ENCODE measurements around the gene TSNAXIP1.
"Not testable (repeated sequence)": the region's sequence is repeated elsewhere in the genome, so short reads cannot be mapped to it uniquely, and the experiment has no call there.

Gene TSNAXIP1

GRCh38 chr16:67862623-67863583 is 56.2 kb downstream of the TSNAXIP1 start:
- FAIRE-seq, result no peak

DNA sequence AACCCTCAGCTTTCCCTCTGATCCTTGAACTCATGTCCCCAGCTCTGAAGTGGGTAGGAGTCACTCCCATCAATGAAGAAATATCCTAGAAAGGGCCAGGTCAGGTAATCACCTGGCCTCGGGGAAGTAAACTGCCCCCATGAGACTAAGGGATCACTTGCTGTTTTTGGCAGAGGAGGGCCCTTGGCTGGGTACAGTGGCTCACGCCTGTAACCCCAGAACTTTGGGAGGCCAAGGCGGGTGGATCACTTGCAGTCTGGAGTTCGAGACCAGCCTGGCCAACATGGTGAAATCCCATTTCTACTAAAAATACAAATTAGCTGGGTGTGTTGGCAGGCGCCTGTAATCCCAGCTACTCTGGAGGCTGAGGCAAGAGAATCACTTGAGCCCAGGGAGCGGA is 57.4 kb downstream of the TSNAXIP1 start:
- FAIRE-seq, result not testable (repeated sequence)

DNA sequence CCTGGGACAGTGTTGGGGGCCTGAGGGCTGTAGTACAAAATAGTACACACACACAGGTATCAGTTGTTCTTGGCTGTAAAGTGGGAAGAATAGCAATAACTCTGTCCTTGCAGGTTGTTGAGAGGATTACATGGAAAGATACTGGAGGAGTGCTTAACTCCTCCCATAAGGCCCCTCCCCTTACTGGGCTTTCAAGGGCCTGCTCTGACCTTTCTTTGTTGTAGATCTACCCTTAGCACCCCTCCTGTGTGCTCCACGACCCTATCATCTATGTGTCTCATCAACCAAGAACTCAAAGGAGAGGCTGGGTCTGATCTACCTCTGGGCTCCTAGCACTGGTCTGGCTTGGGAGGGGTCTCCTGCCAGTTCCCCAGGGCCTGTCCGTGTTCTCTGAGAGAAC is 57.9 kb downstream of the TSNAXIP1 start:
- FAIRE-seq, result no peak

DNA sequence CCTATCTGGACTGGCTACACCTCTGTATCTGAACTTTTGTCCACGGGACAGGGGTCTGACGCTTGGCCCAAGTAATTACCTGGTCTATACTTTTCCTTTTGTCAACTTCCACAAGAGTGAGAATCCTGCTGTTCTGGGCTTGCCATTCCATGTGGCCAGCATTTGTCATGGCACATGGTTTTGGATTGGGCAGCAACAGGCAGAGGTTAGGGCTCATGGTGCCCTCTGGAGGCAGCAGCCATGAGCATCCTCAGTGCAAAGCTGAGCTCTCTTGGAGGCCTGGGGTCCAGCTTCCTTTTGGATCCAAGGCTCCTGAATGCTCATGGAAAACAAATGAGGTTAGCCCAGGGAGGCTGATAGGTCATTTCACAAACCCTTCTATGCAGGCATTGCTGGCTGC is 58.6 kb downstream of the TSNAXIP1 start:
- no peak for FAIRE-seq

DNA sequence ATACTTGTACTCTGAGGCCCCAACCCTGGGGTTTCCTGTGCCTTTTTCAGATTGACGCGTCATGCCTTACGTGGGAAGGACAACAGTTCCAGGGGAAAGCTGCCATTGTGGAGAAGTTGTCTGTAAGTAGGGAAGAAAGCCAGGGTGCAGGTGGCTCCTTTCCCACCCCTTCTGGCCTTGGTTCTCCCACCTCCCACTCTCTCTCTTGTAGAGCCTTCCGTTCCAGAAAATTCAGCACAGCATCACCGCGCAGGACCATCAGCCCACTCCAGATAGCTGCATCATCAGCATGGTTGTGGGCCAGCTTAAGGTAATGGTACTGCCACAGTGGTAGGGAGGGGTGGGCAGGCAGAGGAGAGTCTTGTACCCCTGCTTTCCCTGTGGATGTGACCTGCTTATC is 61.6 kb downstream of the TSNAXIP1 start:
- FAIRE-seq, result no peak

- FAIRE-seq, result no peak
Measured at GRCh38 chr16:67869653-67870052, 63.0 kb downstream of the TSNAXIP1 start.

- FAIRE-seq, result peak; percentile 25
Measured at GRCh38 chr16:67871256-67871655, 64.6 kb downstream of the TSNAXIP1 start.

DNA sequence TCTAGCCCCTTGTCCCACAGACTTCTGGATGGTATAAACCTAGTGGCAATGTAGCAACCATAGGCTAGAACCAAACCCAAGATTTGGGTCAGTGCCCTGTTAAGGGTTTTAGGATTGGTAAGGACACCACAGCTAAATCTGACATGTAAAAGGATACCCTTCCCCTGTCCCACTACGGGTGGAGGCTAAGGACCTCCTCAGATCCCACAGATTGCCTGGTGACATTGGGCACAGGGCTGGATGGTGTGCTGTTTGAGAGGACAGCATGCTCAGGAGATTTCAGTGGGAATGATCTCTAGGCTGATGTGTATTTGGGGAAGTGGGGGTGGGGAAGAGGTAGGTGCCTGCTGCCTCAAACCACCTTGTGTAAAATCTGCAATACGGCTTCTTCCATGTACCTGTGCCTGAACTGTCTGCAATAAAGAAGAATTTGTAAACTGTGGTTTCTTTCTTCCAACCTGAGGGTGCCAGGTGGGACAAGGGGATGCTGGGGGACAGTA is 65.5 kb downstream of the TSNAXIP1 start:
- FAIRE-seq, result no peak

GRCh38 chr16:67872631-67873434 is 66.1 kb downstream of the TSNAXIP1 start, which contains the start of gene EDC4:
EDC4 (plus strand) TSS chr16:67873052; CDS start chr16:67873262, 210 bp downstream.
- FAIRE-seq, result no peak

GRCh38 chr16:67873435-67874370 is 67.0 kb downstream of the TSNAXIP1 start:
- no peak for FAIRE-seq

GRCh38 chr16:67874372-67874771 is 67.7 kb downstream of the TSNAXIP1 start:
- FAIRE-seq, result no peak

GRCh38 chr16:67877064-67877463 is 70.4 kb downstream of the TSNAXIP1 start:
- FAIRE-seq, result no peak
